HG03064 (cell line): ENCODE data around the gene SLC15A1.
"Not testable (repeated sequence)": the region's sequence is repeated elsewhere in the genome, so short reads cannot be mapped to it uniquely, and the experiment has no call there.

Experiments
- ATAC-seq: cut with Tn5 transposase; IDR thresholded peaks from one replicate; pipeline ENCODE4 v1.9.1; 2021; ENCODE audit warnings: low read depth; ENCODE audit not compliant: unreplicated experiment

SLC15A1 gene

GRCh38 chr13:98664924-98665637 is 87.4 kb downstream of the SLC15A1 start:
- no peak for ATAC-seq

DNA sequence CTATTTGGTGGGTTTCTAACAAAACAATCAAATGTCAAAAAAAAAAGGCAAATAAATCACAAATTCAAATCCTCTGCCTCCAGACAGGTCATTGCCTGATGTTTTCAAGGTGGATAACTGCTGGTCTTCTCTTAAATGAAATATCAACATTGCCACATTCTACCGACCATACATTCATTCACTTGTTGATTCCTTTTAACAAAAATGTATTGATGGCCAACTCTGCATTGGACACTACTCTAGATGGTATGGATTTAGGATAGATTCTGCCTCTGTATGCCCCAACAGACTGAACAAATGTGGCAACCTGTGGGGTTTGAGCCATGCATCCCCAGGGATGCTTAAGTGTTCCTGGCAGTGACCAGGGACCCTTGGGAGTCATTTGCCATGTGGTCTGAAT is 88.0 kb downstream of the SLC15A1 start:
- ATAC-seq = no peak

GRCh38 chr13:98664047-98664446 is 88.4 kb downstream of the SLC15A1 start:
- no peak for ATAC-seq

GRCh38 chr13:98658131-98658530 is 94.3 kb downstream of the SLC15A1 start:
- no peak for ATAC-seq

- no peak for ATAC-seq
These were observed 94.9 kb downstream of the SLC15A1 start for GRCh38 chr13:98657506-98658085.

DNA sequence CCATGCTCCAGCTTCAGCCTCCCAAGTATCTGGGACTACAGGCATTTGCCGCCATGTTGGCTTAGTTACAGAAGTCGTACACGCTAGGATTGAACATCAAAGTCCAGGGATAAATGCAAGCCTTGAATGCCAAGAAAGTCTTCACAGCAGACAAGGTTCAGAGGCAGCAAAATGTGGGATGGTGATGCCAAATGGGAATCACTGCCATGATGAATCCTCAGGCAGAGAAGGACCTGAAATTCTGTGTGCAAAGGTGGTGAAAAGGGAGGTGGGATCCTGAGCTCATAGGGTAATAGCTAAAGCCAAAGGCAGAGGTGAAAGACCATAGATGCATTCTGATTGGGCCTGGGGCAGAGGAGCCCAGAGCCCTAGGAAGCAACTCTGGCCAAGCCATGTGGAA is 96.2 kb downstream of the SLC15A1 start:
- ATAC-seq = no peak

DNA sequence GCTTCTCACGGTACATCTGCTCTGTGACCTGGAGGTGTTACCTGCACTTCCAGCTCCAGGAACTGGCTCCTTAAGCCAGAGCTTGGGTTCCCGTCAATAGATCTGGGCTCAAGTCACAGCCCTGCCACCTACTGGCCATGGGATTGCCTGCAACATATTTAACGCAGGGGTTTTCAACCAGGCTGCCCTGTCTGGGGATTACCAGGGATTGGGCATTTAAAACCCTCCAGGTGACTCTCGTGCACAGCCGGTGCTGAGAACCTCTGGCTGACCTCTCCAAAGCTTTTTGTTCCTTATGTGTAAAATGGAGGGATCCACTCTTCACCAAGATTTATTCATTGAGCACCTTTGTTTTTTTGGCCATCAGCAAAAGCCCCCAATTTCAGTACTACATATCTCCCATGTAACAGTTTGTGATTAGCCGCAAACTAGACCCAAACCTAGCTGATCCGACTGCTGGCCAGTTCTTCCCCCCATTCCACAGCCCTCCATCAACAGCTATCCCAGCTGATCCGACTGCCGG is 98.9 kb downstream of the SLC15A1 start:
- peak; percentile 84 for ATAC-seq

GRCh38 chr13:98652721-98653462 is 99.6 kb downstream of the SLC15A1 start:
- peak; percentile 33 for ATAC-seq

- ATAC-seq = no peak
These were observed 100.2 kb downstream of the SLC15A1 start for GRCh38 chr13:98652276-98652675.

- ATAC-seq = no peak
These were observed 100.7 kb downstream of the SLC15A1 start for GRCh38 chr13:98651744-98652143.

DNA sequence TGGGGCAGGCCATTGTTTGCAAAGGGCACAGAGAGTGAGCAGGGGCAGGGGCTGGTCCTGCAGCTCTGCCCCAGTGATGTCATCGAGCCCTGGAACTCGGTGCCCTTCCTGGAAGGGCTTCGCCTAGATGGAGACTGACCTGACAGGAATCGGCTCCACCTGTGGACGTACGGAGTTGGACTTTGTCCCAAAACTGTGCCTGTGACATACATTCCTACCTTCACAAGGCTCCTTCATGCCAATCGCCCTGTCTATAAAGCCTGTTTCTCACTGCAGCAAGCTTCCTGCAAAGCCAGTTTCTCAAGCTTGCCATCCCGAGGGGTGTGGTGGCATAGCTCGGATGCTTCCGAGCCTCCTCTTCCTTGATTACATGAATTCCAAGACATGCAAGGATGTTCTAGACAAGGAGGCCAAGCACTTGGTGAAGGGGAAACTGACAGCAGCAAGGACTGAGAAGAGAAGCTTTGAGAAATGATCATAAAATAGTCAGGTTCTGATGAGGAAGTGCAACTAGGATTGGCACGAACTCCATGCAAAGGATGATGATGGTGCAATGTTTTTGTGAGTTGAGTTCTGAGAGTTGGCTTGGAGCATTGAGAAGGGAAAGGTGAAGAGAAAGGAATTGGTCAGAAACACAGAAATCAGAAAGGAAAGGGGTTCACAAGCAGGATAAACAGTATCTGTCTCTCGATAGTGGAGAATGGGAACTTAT is 101.9 kb downstream of the SLC15A1 start:
- no peak for ATAC-seq

- no peak for ATAC-seq
These were observed 102.6 kb downstream of the SLC15A1 start for GRCh38 chr13:98649861-98650260.

GRCh38 chr13:98648686-98649085 is 103.8 kb downstream of the SLC15A1 start:
- no peak for ATAC-seq

DNA sequence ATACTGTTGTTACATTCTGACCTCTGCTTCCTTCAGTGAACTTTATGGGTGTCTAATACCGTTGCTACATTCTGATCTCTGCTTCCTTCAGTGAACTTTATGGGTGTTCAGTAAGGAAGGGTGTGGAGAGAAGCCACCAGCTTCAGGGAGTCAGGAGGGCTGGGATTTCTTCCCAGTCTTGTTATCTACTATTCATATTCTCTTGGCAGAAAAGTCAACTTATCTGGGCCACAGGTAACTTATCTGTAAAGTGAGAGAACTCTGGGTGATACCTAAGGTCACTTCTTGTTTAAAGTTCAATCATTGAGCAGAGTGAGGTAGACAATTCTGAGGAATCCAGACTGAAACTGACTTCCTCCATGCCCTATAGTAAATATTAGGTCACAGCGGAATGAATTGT is 104.3 kb downstream of the SLC15A1 start:
- ATAC-seq = no peak

GRCh38 chr13:98647121-98647520 is 105.4 kb downstream of the SLC15A1 start:
- no peak for ATAC-seq

- ATAC-seq = no peak
These were observed 109.0 kb downstream of the SLC15A1 start for GRCh38 chr13:98643479-98643878.

DNA sequence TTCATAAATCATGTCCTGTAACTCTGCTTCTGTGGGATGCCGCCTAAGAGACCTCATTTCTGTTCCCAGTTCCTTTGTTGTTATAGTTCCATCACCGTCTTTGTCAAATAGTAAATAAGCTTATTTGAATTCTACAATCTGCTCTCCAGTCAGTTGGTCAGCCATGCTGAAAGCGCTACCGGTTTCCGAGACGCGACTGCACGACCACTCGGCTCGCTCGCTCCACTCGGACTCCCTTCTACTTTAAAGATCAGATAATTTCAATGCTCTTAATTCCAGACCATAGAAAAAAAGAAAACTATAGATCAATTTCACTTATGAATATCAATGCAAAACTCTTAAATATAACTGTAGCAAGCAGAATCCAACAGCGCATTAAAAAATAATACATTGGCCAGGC is 111.4 kb downstream of the SLC15A1 start:
- no peak for ATAC-seq

DNA sequence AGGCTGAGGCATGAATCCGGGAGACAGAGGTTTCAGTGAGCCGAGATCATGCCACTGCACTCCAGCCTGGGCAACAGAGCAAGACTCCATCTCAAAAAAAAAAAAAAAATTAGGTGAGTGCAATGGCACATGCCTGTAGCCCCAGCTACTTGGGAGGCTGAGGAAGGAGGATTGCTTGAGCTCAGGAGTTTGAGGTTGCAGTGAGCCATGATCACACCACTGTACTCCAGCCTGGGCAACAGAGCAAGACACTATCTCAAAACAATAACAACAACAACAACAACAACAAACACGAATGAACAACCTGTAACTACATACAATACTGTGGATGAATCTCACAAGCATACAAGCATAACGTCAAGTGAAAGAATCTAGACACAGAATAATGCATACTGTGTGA is 112.7 kb downstream of the SLC15A1 start:
- not testable (repeated sequence) for ATAC-seq

DNA sequence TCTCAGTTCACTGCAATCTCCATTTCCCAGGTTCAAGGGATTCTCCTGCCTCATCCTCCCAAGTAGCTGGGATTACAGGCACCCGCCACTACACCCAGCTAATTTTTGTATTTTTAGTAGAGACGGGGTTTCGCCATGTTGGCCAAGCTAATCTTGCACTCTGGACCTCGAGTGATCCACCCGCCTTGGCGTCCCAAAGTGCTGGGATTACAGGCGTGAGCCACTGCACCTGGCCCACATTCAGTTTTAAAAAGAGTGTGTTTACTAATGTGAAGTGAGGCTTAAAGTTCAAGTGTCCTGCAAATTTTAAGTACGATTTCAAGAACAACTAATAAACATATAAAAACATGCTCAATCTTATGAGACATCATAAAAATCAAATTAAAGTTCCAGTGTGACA is 114.1 kb downstream of the SLC15A1 start:
- ATAC-seq = not testable (repeated sequence)
